RWPE2 (cell line): Measurements from ENCODE around the gene TMEM217.

Experiments
- ATAC-seq: fragments of 200-7000 bp; cut with Tn5 transposase; 3 replicates; pipeline ENCODE4 v1.9.1; 2021; ENCODE audit warnings: low read depth
- DNase-seq: peaks from one replicate; pipeline ENCODE4 v3.0.0-alpha.2; 2020; ENCODE audit warnings: low spot score
- H3K27ac ChIP-seq: fragments of 450-650 bp; 2 replicates; pipeline ENCODE4 v1.5.1; 2017; ENCODE audit warnings: mild to moderate bottlenecking; ENCODE audit not compliant: poor library complexity, severe bottlenecking
- H3K27me3 ChIP-seq: fragments of 250-450 bp; sonication (Bioruptor Pico); 2 replicates; pipeline ENCODE4 v1.5.1; 2021; ENCODE audit warnings: mild to moderate bottlenecking, moderate library complexity; ENCODE audit not compliant: insufficient read depth, poor library complexity, severe bottlenecking
- H3K36me3 ChIP-seq: fragments of 250-450 bp; sonication (Bioruptor Pico); 2 replicates; pipeline ENCODE4 v1.5.1; 2020; ENCODE audit warnings: low read depth, mild to moderate bottlenecking, moderate library complexity
- H3K4me1 ChIP-seq: fragments of 250-450 bp; sonication (Bioruptor Pico); 2 replicates; pipeline ENCODE4 v1.5.1; 2021; ENCODE audit warnings: mild to moderate bottlenecking, moderate library complexity; ENCODE audit not compliant: insufficient read depth, poor library complexity, severe bottlenecking
- H3K4me3 ChIP-seq: fragments of 250-450 bp; sonication (Bioruptor Pico); 2 replicates; pipeline ENCODE4 v1.5.1; 2021; ENCODE audit warnings: mild to moderate bottlenecking, moderate library complexity; ENCODE audit not compliant: severe bottlenecking
- H3K9me3 ChIP-seq: fragments of 250-450 bp; sonication (Bioruptor Pico); 2 replicates; pipeline ENCODE4 v1.5.1; 2021; ENCODE audit warnings: mild to moderate bottlenecking, moderate library complexity; ENCODE audit not compliant: severe bottlenecking
- TF ChIP-seq, protein P1 (sequence below): fragments of 450-650 bp; IDR thresholded peaks from one replicate; pipeline ENCODE4 v1.5.1; 2017; ENCODE audit warnings: mild to moderate bottlenecking, moderate library complexity; ENCODE audit not compliant: poor library complexity, severe bottlenecking

The TMEM217 gene

DNA sequence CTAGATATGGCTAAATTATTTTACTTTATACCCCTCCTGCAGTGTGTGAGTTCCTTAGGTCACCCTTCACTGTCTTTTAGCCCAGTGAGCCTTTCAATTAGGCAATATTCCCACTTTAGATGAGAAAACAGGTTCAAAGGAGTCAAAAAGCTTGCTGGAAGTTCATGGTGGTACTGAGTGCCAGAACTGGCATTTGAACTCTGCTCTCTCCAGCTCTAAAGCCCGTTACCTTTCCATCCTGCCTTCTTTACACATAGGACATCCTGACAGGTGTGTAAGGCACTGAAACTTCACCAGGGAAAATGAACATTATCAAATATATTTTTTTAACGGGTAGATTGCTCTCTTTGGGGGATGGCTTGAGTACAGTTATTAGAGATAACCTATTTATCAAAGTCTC lies 11.2 kb upstream of the TMEM217 start:
- DNase-seq (no peak), ATAC-seq (no peak)
- no peak overlapping the region for H3K27ac ChIP-seq
- H3K4me3 ChIP-seq, result no peak overlapping the region
- peaks cover 36% of the 10 kb centered on the region for H3K36me3 ChIP-seq
- TF ChIP-seq, protein P1, sequence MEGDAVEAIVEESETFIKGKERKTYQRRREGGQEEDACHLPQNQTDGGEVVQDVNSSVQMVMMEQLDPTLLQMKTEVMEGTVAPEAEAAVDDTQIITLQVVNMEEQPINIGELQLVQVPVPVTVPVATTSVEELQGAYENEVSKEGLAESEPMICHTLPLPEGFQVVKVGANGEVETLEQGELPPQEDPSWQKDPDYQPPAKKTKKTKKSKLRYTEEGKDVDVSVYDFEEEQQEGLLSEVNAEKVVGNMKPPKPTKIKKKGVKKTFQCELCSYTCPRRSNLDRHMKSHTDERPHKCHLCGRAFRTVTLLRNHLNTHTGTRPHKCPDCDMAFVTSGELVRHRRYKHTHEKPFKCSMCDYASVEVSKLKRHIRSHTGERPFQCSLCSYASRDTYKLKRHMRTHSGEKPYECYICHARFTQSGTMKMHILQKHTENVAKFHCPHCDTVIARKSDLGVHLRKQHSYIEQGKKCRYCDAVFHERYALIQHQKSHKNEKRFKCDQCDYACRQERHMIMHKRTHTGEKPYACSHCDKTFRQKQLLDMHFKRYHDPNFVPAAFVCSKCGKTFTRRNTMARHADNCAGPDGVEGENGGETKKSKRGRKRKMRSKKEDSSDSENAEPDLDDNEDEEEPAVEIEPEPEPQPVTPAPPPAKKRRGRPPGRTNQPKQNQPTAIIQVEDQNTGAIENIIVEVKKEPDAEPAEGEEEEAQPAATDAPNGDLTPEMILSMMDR, result no peak
- H3K27me3 ChIP-seq, result no peaks in the 10 kb centered on the region
- H3K4me1 ChIP-seq, result no peaks in the 10 kb centered on the region
- H3K9me3 ChIP-seq, result no peaks in the 10 kb centered on the region

DNA sequence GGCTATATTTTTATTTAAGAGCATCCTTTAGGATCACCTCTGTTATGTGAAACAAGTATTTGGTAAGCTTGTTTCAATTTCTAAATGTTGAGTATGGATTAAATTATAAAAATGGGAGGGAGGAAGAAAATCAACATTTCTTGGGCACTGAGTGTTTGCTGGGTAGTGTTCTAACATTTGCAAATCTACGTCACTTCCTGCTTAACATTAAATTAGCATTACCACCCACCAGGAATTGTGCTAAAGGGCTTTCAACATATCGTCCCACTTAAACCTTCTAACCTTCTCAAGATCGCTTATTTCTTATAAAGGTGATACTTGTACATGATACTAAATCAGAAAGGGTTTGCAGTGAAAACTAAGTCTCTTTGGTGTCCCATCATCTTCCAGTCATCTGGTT lies 7.9 kb upstream of the TMEM217 start:
- TF ChIP-seq, protein P1, result no peak
- Histone ChIP-seq H3K9me3 (no peaks in the 10 kb centered on the region), H3K4me3 (no peak overlapping the region), H3K36me3 (peaks cover 36% of the 10 kb centered on the region), H3K4me1 (no peaks in the 10 kb centered on the region), H3K27me3 (no peaks in the 10 kb centered on the region), H3K27ac (no peak overlapping the region)
- no peak for DNase-seq
- ATAC-seq, result no peak

DNA sequence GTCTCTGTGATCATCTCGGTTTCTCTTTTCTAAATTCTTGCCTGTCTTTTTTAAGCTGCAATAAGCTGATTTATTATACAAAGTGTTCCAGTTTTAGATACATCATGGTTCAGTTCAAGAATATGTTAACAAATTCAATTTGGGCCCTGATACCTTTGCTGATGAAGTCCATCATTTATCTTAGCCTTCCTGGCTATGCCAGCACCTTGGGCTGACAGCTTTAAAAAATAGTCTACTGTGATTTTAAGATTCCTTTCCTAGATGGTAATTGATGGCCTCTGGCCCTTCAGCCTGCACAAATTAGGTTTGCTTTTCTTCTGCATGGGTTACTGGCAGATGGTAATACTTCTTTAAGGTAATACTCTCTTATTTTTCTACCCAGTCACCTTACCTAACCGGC lies 7.1 kb upstream of the TMEM217 start:
- H3K4me1 ChIP-seq, result peaks cover under 1% of the 10 kb centered on the region
- DNase-seq, result no peak
- no peak overlapping the region for H3K4me3 ChIP-seq
- TF ChIP-seq, protein P1, result no peak
- H3K27ac ChIP-seq, result no peak overlapping the region
- H3K9me3 ChIP-seq, result no peaks in the 10 kb centered on the region
- ATAC-seq, result no peak
- no peaks in the 10 kb centered on the region for H3K27me3 ChIP-seq
- peaks cover 30% of the 10 kb centered on the region for H3K36me3 ChIP-seq

DNA sequence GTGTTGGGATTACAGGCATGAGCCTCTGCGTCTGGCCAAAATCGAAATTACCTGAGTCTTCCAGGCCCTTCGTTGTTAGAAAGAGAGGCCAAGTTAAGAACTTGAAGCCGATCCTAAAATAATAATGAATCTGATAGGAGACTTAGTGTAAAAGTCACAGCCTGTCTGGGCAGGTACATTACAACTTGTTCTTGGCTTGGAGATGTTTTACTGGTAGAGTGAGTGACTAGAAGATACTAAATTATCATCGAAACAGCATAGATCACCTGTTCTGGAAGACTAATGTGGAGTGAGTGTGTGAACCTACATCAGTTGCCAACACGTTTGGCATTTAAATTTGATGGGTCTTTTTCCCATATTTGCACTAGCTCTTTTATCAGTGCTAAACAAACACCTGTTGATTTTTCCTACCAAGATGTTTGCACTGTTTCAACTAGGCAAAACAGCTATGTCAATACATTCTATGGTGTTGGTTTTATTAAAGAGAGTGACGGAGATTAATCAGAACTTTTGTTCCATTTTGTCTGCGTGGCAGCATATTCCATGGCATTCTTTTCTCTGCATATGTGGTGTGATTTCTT lies 4.6 kb upstream of the TMEM217 start:
- no peaks in the 10 kb centered on the region for H3K9me3 ChIP-seq
- H3K27me3 ChIP-seq, result no peaks in the 10 kb centered on the region
- TF ChIP-seq, protein P1, result no peak
- no peak overlapping the region for H3K4me3 ChIP-seq
- peaks cover 6% of the 10 kb centered on the region; the same call in 1 of the 2 replicates for H3K36me3 ChIP-seq
- peaks cover 13% of the 10 kb centered on the region for H3K4me1 ChIP-seq
- H3K27ac ChIP-seq, result no peak overlapping the region
- DNase-seq (no peak), ATAC-seq (no peak)

DNA sequence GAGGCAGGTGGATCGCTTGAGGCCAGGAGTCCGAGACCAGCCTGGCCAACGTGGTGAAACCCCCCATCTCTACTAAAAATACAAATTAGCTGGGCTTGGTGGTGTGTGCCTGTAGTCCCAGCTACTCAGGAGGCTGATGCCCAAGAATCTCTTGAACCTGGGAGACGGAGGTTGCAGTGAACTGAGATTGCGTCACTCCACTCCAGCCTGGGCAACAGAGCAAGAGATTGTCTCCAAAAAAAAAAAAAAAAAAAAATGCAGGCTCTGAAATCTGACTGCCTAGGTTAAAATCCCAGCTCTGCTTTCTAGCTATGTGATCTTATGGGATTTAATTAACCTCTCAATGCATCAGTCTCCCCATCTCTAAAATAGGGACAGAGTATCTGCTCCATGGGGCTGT lies 3.3 kb upstream of the TMEM217 start:
- TF ChIP-seq, protein P1, result no peak
- no peak for DNase-seq
- Histone ChIP-seq H3K27ac (no peak overlapping the region), H3K4me1 (peaks cover 18% of the 10 kb centered on the region), H3K4me3 (no peak overlapping the region), H3K27me3 (no peaks in the 10 kb centered on the region), H3K36me3 (peaks cover 5% of the 10 kb centered on the region; the same call in 1 of the 2 replicates), H3K9me3 (no peaks in the 10 kb centered on the region)
- no peak for ATAC-seq
